Heart left ventricle (tissue), 16 donors: ENCODE measurements around the gene SFSWAP. TPM values are rescaled to one million over a fixed set of nuclear protein-coding genes. Genes with fewer than 3 reads are reported as not detected.

Experiments
- ATAC-seq, 4 donors: fragments of 200-7000 bp; cut with Tn5 transposase; one replicate each; pipeline ENCODE4 v1.9.1; 2020 to 2022; ENCODE audit warnings: moderate library complexity in 4 of 4, mild to moderate bottlenecking in 3 of 4, moderate number of reproducible peaks in 1 of 4
- DNase-seq, 5 donors: peaks; one replicate each; pipeline ENCODE4 v3.0.0-alpha.2; 2020
- H3K27ac ChIP-seq, 12 donors: fragments of 200-600 bp; sonication (generic) in 4 of 12; one replicate each; pipeline versions ENCODE4 v1.5.0 to v1.8.0; 2016 to 2022; ENCODE audit warnings: mild to moderate bottlenecking in 2 of 12
- H3K27me3 ChIP-seq, 9 donors: fragments of 200-600 bp; sonication (generic) in 2 of 9; one replicate each; pipeline versions ENCODE4 v1.5.1 to v1.8.0; 2016 to 2022; ENCODE audit warnings: mild to moderate bottlenecking in 3 of 9
- H3K36me3 ChIP-seq, 9 donors: fragments of 200-600 bp; sonication (generic) in 2 of 9; one replicate each; pipeline versions ENCODE4 v1.5.0 to v1.8.0; 2018 to 2022; ENCODE audit warnings: mild to moderate bottlenecking in 2 of 9
- H3K4me1 ChIP-seq, 12 donors: fragments of 200-600 bp; sonication (generic) in 4 of 12; one replicate each; pipeline versions ENCODE4 v1.5.0 to v1.8.0; 2016 to 2022; ENCODE audit warnings: mild to moderate bottlenecking in 3 of 12
- H3K4me3 ChIP-seq, 12 donors: fragments of 200-600 bp; sonication (generic) in 4 of 12; one replicate each; pipeline versions ENCODE4 v1.5.0 to v1.8.0; 2017 to 2022; ENCODE audit warnings: mild to moderate bottlenecking in 9 of 12, moderate library complexity in 4 of 12
- H3K9me3 ChIP-seq, 12 donors: fragments of 200-600 bp; sonication (generic) in 4 of 12; one replicate each; pipeline versions ENCODE4 v1.5.0 to v1.8.0; 2016 to 2022; ENCODE audit warnings: mild to moderate bottlenecking in 1 of 12
- CTCF ChIP-seq, 12 donors: fragments of 200-600 bp; sonication (generic) in 4 of 12; IDR thresholded peaks; one replicate each; pipeline versions ENCODE4 v1.5.0 to v1.8.0; 2018 to 2022; ENCODE audit warnings: antibody characterized with exemption in 12 of 12, mild to moderate bottlenecking in 5 of 12
- POLR2A ChIP-seq, 2 donors: fragments of 450-650 bp; IDR thresholded peaks; one replicate each; pipeline ENCODE4 v1.6.1; 2017; ENCODE audit warnings: antibody characterized with exemption in 2 of 2, mild to moderate bottlenecking in 2 of 2, moderate library complexity in 2 of 2
- WGBS, 4 donors: extraction: QIAGEN DNeasy Blood & Tissue Kit in 2 of 4; methylation state at CpG; one replicate each; pipeline versions ENCODE4 v1.1.5 to v1.1.7; 2013 to 2018; 5-methylcytosine and 5-hydroxymethylcytosine counted together
- intact Hi-C, 10 donors: fragments of 100-400 bp; cut with DNase I; formaldehyde crosslinking; loops; one replicate each; pipeline versions ENCODE4 v1.11.1 to v1.14.2; 2022
- polyA plus RNA-seq, 2 donors: library from polyadenylated mRNA; stranded (reverse); fragments of 200-250 nt; gene quantifications; one replicate each; pipeline ENCODE4 v1.2.3, GENCODE V29; 2013
- total RNA-seq, 9 donors: library from RNA; depleted of rRNA in 2 of 9; stranded (reverse); fragments of >200 nt in 2 of 9; fragmentation: NEBNext Ultra II Directional in 3 of 9; extraction: Animal tissue kit (Norgen Biotek cat#: 25700) in 3 of 9; gene quantifications; one replicate each; pipeline versions ENCODE4 v1.1.0 to v1.2.4, GENCODE V29; 2016 to 2023
- donor health status: ischemic (EF 13 %, LVEDD 7.1; RV severe dilation, severe dysfunction).
- donor health status: healthy with polysubstance abuse.
- donor health status: DM: no; HTN: yes; CAD: no.
- donor health status: DM: no; HTN: no; CAD: no.
- donor health status: ischemic (EF 25% LVEDD 6.9; RV normal size, moderate dysfunction).
- donor health status: ischemic (EF 25% LVEDD 5.7; RV mildly dilated, moderate dysfunction).
- donor health status: healthy.
- donor health status: DM: yes; HTN: yes; CAD: no.
- donor health status: ischemic (EF 35%, LVEDD 5.7; RV mildly dilated, moderate dysfunction).
- donor health status: nonischemic (EF 11% LVEDD 7.7; RV severe dilation, severe dysfunction).
- donor health status: DM: yes; HTN: yes; CAD: no.
- donor health status: PGD.
- donor health status: ischemic (EF 29% LVEDD 5.4; RV normal size, mild dysfunction).
- donor health status: nonischemic (EF 23%, LVEDD 6.1; RV moderate dilation, normal function).

Gene SFSWAP
- total and polyA plus RNA-seq, 11 donors: 10.4 to 25.1 (median 18.6) TPM

GRCh38 chr12:131699434-131699833 lies 11.5 kb upstream of the SFSWAP start:
- DNase-seq (no peak), ATAC-seq (no peak)
- H3K9me3 ChIP-seq: peaks cover 0 to 18% (median 7%) of the 10 kb centered on the region in 12 donors
- no peaks in the 10 kb centered on the region for H3K36me3 ChIP-seq
- no peak for TF ChIP-seq POLR2A (IDR thresholded peaks at IDR 0.05)
- TF ChIP-seq CTCF (IDR thresholded peaks at IDR 0.05): no peak
- H3K4me1 ChIP-seq: no peaks in the 10 kb centered on the region
- intact Hi-C loops: no loop called here
- H3K4me3 ChIP-seq: no peak overlapping the region
- 71 to 83% (median 77%) methylated on average over 5 of the region's 5 CpGs for WGBS, 4 donors
- no peak overlapping the region for H3K27ac ChIP-seq
- peaks cover 0 to 24% (median 0%) of the 10 kb centered on the region in 9 donors for H3K27me3 ChIP-seq

GRCh38 chr12:131700271-131700670 lies 10.6 kb upstream of the SFSWAP start:
- intact Hi-C loops: loop anchor here in 1 of 10 donors (10.0 kb wide), 1 partner anchor 785 kb away; no protein-coding TSS in a partner anchor
- DNase-seq (no peak), ATAC-seq (no peak)
- no peak overlapping the region for H3K27ac ChIP-seq
- peaks cover 0 to 27% (median 14%) of the 10 kb centered on the region in 12 donors for H3K9me3 ChIP-seq
- WGBS, 4 donors: 81 to 85% (median 83%) methylated on average over 8 of the region's 8 CpGs
- H3K27me3 ChIP-seq: peaks cover 0 to 20% (median 0%) of the 10 kb centered on the region in 9 donors
- no peak overlapping the region for H3K4me3 ChIP-seq
- H3K4me1 ChIP-seq: no peaks in the 10 kb centered on the region
- H3K36me3 ChIP-seq: no peaks in the 10 kb centered on the region
- TF ChIP-seq CTCF (IDR thresholded peaks at IDR 0.05) (no peak), POLR2A (IDR thresholded peaks at IDR 0.05) (no peak)

GRCh38 chr12:131701705-131702572 lies 9.0 kb upstream of the SFSWAP start:
- Histone ChIP-seq H3K9me3 (peaks cover 0 to 34% (median 16%) of the 10 kb centered on the region in 12 donors), H3K4me3 (no peak overlapping the region), H3K27me3 (peaks cover 0 to 11% (median 0%) of the 10 kb centered on the region in 9 donors), H3K36me3 (no peaks in the 10 kb centered on the region), H3K4me1 (no peaks in the 10 kb centered on the region), H3K27ac (no peak overlapping the region)
- 70 to 91% (median 89%) methylated on average over 5 to 12 of the region's 14 CpGs for WGBS, 4 donors
- TF ChIP-seq POLR2A (IDR thresholded peaks at IDR 0.05) (no peak), CTCF (IDR thresholded peaks at IDR 0.05) (no peak)
- ATAC-seq (no peak), DNase-seq (no peak)
- intact Hi-C loops: loop anchor here in 1 of 10 donors (10.0 kb wide), 1 partner anchor 787 kb away; no protein-coding TSS in a partner anchor

GRCh38 chr12:131702573-131702877 lies 8.4 kb upstream of the SFSWAP start:
- no peak overlapping the region for H3K27ac ChIP-seq
- ATAC-seq (no peak), DNase-seq (no peak)
- intact Hi-C loops: loop anchor here in 1 of 10 donors (10.0 kb wide), 1 partner anchor 788 kb away; no protein-coding TSS in a partner anchor
- H3K4me1 ChIP-seq: no peaks in the 10 kb centered on the region
- TF ChIP-seq POLR2A (IDR thresholded peaks at IDR 0.05) (no peak), CTCF (IDR thresholded peaks at IDR 0.05) (no peak)
- no peaks in the 10 kb centered on the region for H3K36me3 ChIP-seq
- no peak overlapping the region for H3K4me3 ChIP-seq
- WGBS, 4 donors: 83 to 93% (median 89%) methylated on average over 1 to 3 of the region's 3 CpGs
- H3K27me3 ChIP-seq: peaks cover 0 to 5% (median 0%) of the 10 kb centered on the region in 9 donors
- H3K9me3 ChIP-seq: peaks cover 0 to 34% (median 16%) of the 10 kb centered on the region in 12 donors
